ENCODE data around the gene JAZF1. TPM values are rescaled to one million over a fixed set of nuclear protein-coding genes. Genes with fewer than 3 reads are reported as not detected.

JAZF1 gene
- total RNA-seq, 4 donors from 2014 or later, result 1.6 to 8.6 (median 5.3) TPM

- Histone ChIP-seq H3K4me1 (peaks cover 7 to 13% of the 10 kb centered on the region in 2 donors), H3K36me3 (no peaks in the 10 kb centered on the region), H3K4me3 (no peak overlapping the region), H3K27ac (no peak overlapping the region), H3K9me3 (no peaks in the 10 kb centered on the region), H3K27me3 (no peaks in the 10 kb centered on the region)
- ATAC-seq (no peak), DNase-seq (no peak)
- intact Hi-C loops (cut with DNase I; ENCODE audit: low total_unique reads), result no loop called here
- in situ Hi-C loops (cut with MboI; ENCODE audit: low sequenced_read_pairs in 4 of 4), result no loop called here
- no peak for TF ChIP-seq CTCF (IDR thresholded peaks at IDR 0.05 in 4 of 5, conservative IDR thresholded peaks at IDR 0.05 in 1 of 5)
- TF ChIP-seq POLR2A (IDR thresholded peaks at IDR 0.05), result no peak
Observed at GRCh38 chr7:28151965-28152364, 28.6 kb downstream of the JAZF1 start.

GRCh38 chr7:28149291-28150101 is 31.1 kb downstream of the JAZF1 start:
- DNase-seq (no peak), ATAC-seq (no peak)
- in situ Hi-C loops (cut with MboI; ENCODE audit: low sequenced_read_pairs in 4 of 4) (no loop called here), intact Hi-C loops (cut with DNase I; ENCODE audit: low total_unique reads) (no loop called here)
- Histone ChIP-seq H3K4me1 (no peaks in the 10 kb centered on the region), H3K36me3 (no peaks in the 10 kb centered on the region), H3K4me3 (no peak overlapping the region), H3K27me3 (no peaks in the 10 kb centered on the region), H3K27ac (no peak overlapping the region), H3K9me3 (no peaks in the 10 kb centered on the region)
- TF ChIP-seq CTCF (IDR thresholded peaks at IDR 0.05 in 4 of 5, conservative IDR thresholded peaks at IDR 0.05 in 1 of 5) (no peak), POLR2A (IDR thresholded peaks at IDR 0.05) (no peak)

- H3K27ac ChIP-seq, result no peak overlapping the region
- no peaks in the 10 kb centered on the region for H3K27me3 ChIP-seq
- DNase-seq (no peak), ATAC-seq (no peak)
- in situ Hi-C loops (cut with MboI; ENCODE audit: low sequenced_read_pairs in 4 of 4) (no loop called here), intact Hi-C loops (cut with DNase I; ENCODE audit: low total_unique reads) (no loop called here)
- TF ChIP-seq CTCF (IDR thresholded peaks at IDR 0.05 in 4 of 5, conservative IDR thresholded peaks at IDR 0.05 in 1 of 5), result no peak
- no peak for TF ChIP-seq POLR2A (IDR thresholded peaks at IDR 0.05)
- H3K4me1 ChIP-seq, result peaks cover 5 to 6% of the 10 kb centered on the region in 2 donors
- no peaks in the 10 kb centered on the region for H3K9me3 ChIP-seq
- H3K36me3 ChIP-seq, result no peaks in the 10 kb centered on the region
- no peak overlapping the region for H3K4me3 ChIP-seq
Observed at GRCh38 chr7:28145931-28146330, 34.7 kb downstream of the JAZF1 start.

GRCh38 chr7:28145090-28145626 is 35.4 kb downstream of the JAZF1 start:
- no peaks in the 10 kb centered on the region for H3K9me3 ChIP-seq
- intact Hi-C loops (cut with DNase I; ENCODE audit: low total_unique reads), result no loop called here
- in situ Hi-C loops (cut with MboI; ENCODE audit: low sequenced_read_pairs in 4 of 4), result no loop called here
- ATAC-seq (no peak), DNase-seq (no peak)
- H3K4me1 ChIP-seq, result peaks cover 10% of the 10 kb centered on the region in 2 donors
- H3K27me3 ChIP-seq, result no peaks in the 10 kb centered on the region
- H3K36me3 ChIP-seq, result no peaks in the 10 kb centered on the region
- no peak overlapping the region for H3K4me3 ChIP-seq
- TF ChIP-seq POLR2A (IDR thresholded peaks at IDR 0.05) (no peak), CTCF (IDR thresholded peaks at IDR 0.05 in 4 of 5, conservative IDR thresholded peaks at IDR 0.05 in 1 of 5) (no peak)
- no peak overlapping the region for H3K27ac ChIP-seq
